ENCODE results near the gene NIFK. TPM values are rescaled to one million over a fixed set of nuclear protein-coding genes. Genes with fewer than 3 reads are reported as not detected.

Gene NIFK
- total and polyA plus RNA-seq, 2 donors (not counting 1 experiment from before 2014, with no cell fraction given) = 9.2 to 56.3 TPM

DNA sequence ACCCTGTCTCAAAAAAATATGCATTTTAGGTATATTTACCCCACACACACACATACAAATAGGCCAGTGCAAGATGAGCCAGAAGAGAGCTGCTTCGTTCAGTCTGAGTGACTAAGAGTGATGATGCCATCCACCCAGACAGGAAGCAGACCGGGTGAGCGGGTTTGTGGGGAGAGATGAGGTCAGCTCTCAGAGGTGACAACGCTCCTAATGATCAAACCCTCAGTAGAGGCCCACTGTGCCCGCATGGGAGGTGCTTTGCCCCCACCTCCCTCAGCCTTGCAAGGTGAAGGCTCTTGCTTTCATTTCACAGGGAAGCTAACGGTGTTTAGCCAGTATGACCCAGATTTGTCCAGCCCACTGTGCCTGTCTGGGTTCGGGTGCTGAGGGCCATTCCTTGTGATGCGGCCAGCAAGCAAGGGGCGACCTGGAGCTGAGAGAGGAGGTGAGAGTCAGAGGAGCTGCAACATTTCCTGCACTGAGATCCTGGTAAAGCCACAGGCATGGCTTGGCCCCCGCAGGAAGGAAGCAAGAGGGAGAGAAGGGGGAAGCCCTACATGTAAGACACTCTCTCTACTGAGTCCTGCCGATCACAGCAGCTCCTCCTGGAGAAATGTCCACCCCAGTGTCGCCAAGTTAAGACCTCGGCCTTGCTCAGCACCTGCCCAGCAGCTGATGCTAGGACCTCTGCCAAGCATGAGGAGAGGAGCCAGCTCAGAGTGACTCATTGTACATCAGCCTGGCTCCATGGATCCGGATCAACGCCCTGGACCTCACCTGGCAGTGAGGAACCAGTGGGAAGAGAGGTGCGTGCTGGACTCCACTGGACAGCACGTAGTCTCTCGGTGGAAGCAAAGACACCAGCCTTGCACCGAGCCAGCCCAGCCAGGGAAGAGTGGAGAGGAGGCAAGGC is 37.0 kb downstream of the NIFK start:
- Mint-ChIP-seq H3K27me3 (peaks cover 3% of the 10 kb centered on the region), H3K4me1 (peaks cover 10% of the 10 kb centered on the region), H3K27ac (peak overlapping the region; percentile 67), H3K9me3 (ENCODE audit: insufficient read depth) (no peaks in the 10 kb centered on the region), H3K4me3 (peak overlapping the region; percentile 79)
- WGBS (ENCODE audit: insufficient coverage) = 25% methylated on average over 18 of the region's 19 CpGs
- H3K27me3 ChIP-seq (replicated peaks in 1 of 4; ENCODE audit: control extremely low read depth in 1 of 4, control insufficient read depth in 3 of 4, insufficient read depth in 4 of 4, low read length in 3 of 4) = peaks cover 0 to 5% (median 0%) of the 10 kb centered on the region in 4 experiments
- H4K20me1 ChIP-seq (ENCODE audit: control insufficient read depth, insufficient read depth, low read length, poor library complexity, severe bottlenecking) = no peaks in the 10 kb centered on the region
- intact Hi-C loops (cut with micrococcal nuclease) = no loop called here
- DNase-seq (peak; percentile 60), ATAC-seq (ENCODE audit: low read depth) (peak; percentile 93)
- TF ChIP-seq, protein P1, sequence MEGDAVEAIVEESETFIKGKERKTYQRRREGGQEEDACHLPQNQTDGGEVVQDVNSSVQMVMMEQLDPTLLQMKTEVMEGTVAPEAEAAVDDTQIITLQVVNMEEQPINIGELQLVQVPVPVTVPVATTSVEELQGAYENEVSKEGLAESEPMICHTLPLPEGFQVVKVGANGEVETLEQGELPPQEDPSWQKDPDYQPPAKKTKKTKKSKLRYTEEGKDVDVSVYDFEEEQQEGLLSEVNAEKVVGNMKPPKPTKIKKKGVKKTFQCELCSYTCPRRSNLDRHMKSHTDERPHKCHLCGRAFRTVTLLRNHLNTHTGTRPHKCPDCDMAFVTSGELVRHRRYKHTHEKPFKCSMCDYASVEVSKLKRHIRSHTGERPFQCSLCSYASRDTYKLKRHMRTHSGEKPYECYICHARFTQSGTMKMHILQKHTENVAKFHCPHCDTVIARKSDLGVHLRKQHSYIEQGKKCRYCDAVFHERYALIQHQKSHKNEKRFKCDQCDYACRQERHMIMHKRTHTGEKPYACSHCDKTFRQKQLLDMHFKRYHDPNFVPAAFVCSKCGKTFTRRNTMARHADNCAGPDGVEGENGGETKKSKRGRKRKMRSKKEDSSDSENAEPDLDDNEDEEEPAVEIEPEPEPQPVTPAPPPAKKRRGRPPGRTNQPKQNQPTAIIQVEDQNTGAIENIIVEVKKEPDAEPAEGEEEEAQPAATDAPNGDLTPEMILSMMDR (IDR thresholded peaks at IDR 0.05) = no peak
- TF ChIP-seq EZH2 (IDR thresholded peaks at IDR 0.05; ENCODE audit: borderline replicate concordance, insufficient read depth, low read depth, low read length, poor library complexity, severe bottlenecking) = no peak
- CTCF ChIA-PET = no interaction called here
- peak overlapping the region; percentile 36 for H3K9ac ChIP-seq (ENCODE audit: low read length)
- H3K27ac ChIP-seq (ENCODE audit: low read length in 2 of 2) = no peak overlapping the region
- H3K4me3 ChIP-seq (ENCODE audit: control extremely low read depth in 1 of 5, extremely low read depth in 1 of 5, insufficient read depth in 1 of 5, low read depth in 2 of 5, low read length in 4 of 5) = peak overlapping the region in 3 of 5 experiments; percentile 22 to 41 (median 25)
- no peaks in the 10 kb centered on the region for H3K36me3 ChIP-seq (replicated peaks in 1 of 2; ENCODE audit: control extremely low read depth in 1 of 2, control insufficient read depth in 1 of 2, extremely low read depth in 1 of 2, insufficient read depth in 2 of 2, low read length in 1 of 2)
- no peaks in the 10 kb centered on the region for H3K79me2 ChIP-seq (ENCODE audit: control insufficient read depth, insufficient read depth, low read length)
- H3K9me3 ChIP-seq (ENCODE audit: control extremely low read depth in 1 of 3, control insufficient read depth in 2 of 3, insufficient read depth in 1 of 3, low read length in 2 of 3) = no peaks in the 10 kb centered on the region
- peak overlapping the region; percentile 59 for H2AFZ ChIP-seq (ENCODE audit: insufficient read depth, low read depth, low read length, poor library complexity, severe bottlenecking)
- POLR2A ChIA-PET = interaction anchor here (0.5 to 1.0 kb wide), 2 partner anchors 9 to 169 kb away, joined by 3 to 4 read pairs; partner anchors contain the start of gene RNU4ATAC
- H3K4me2 ChIP-seq (replicated peaks; ENCODE audit: low read depth, low read length, poor library complexity, severe bottlenecking) = peak overlapping the region; percentile 66
- peaks cover 9 to 11% of the 10 kb centered on the region in 2 donors for H3K4me1 ChIP-seq (ENCODE audit: control insufficient read depth in 2 of 2, insufficient read depth in 2 of 2, low read length in 2 of 2)
